Measurements from ENCODE around the gene CCT2. TPM values are rescaled to one million over a fixed set of nuclear protein-coding genes. Genes with fewer than 3 reads are reported as not detected.

CCT2 gene
- total RNA-seq, 1 experiment from 2014 or later: 398 TPM

GRCh38 chr12:69639400-69640016 is 54.2 kb downstream of the CCT2 start:
- intact Hi-C loops (cut with micrococcal nuclease): loop anchor here (1.0 to 2.0 kb wide), 2 partner anchors 283 to 348 kb away; no protein-coding TSS in a partner anchor
- BruUV-seq (replicated peaks): no TSS peak

More at GRCh38 chr12:69639400-69640016, 54.2 kb downstream of the CCT2 start:
- DNase-seq (ENCODE audit: low read depth, low spot score) (peak; percentile 61), ATAC-seq (peak; percentile 97)
- Histone ChIP-seq H3K4me2 (ENCODE audit: low read length) (no peak overlapping the region), H3K36me3 (ENCODE audit: control insufficient read depth in 1 of 2, insufficient read depth in 2 of 2, low read length in 2 of 2) (no peaks in the 10 kb centered on the region), H3K79me2 (ENCODE audit: insufficient read depth, low read length) (no peaks in the 10 kb centered on the region), H4K20me1 (ENCODE audit: insufficient read depth) (no peaks in the 10 kb centered on the region), H3K27me3 (ENCODE audit: insufficient read depth, low read length) (no peaks in the 10 kb centered on the region), H3K27ac (ENCODE audit: low read depth, low read length) (no peak overlapping the region), H3K9me2 (ENCODE audit: insufficient read depth) (no peaks in the 10 kb centered on the region), H3K4me1 (ENCODE audit: control insufficient read depth in 1 of 2, insufficient read depth in 2 of 2, low read length in 2 of 2) (no peaks in the 10 kb centered on the region), H3K4me3 (replicated peaks in 1 of 2; ENCODE audit: low read depth in 1 of 2, low read length in 2 of 2) (no peak overlapping the region), H3K9me3 (ENCODE audit: control insufficient read depth in 1 of 2, insufficient read depth in 1 of 2, low read depth in 1 of 2, low read length in 2 of 2) (no peaks in the 10 kb centered on the region), H3K9ac (ENCODE audit: low read length) (no peak overlapping the region), H2AFZ (ENCODE audit: low read depth, low read length, poor library complexity, severe bottlenecking) (peak overlapping the region; percentile 97)
- POLR2A ChIA-PET: interaction anchor here (0.6 to 1.0 kb wide), 2 partner anchors 13 to 246 kb away, joined by 3 read pairs; no protein-coding TSS in a partner anchor
- RAD21 ChIA-PET (ENCODE audit: low non-redundant PET in 1 of 2, low total read pairs in 2 of 2, uncharacterized antibody in 2 of 2, unreplicated experiment in 2 of 2): interaction anchor here in 1 of 2 experiments (0.6 kb wide), 1 partner anchor 283 kb away, joined by 4 read pairs; no protein-coding TSS in a partner anchor
- CTCF ChIA-PET: interaction anchor here (0.5 to 1.9 kb wide), 12 partner anchors 8 to 282 kb away, joined by 3 to 10 read pairs (median 4); no protein-coding TSS in a partner anchor
- TF ChIP-seq CBX3 (IDR thresholded peaks at IDR 0.05; ENCODE audit: low read depth) (0 out of 2 replicates have a peak, but pooled peaks have one; percentile 9), RAD21 (IDR thresholded peaks at IDR 0.05; ENCODE audit: low read depth) (peak; percentile 68), POLR2A (IDR thresholded peaks at IDR 0.05; ENCODE audit: borderline replicate concordance, extremely low read depth, insufficient read depth, insufficient read length) (no peak), TCF7L2 (IDR thresholded peaks at IDR 0.05; ENCODE audit: borderline replicate concordance, extremely low read depth, insufficient read depth, insufficient read length) (no peak), YY1 (IDR thresholded peaks at IDR 0.05; ENCODE audit: extremely low read depth, insufficient replicate concordance, low read depth, low read length) (peak; percentile 30), CTCF (IDR thresholded peaks at IDR 0.05 in 2 of 3, conservative IDR thresholded peaks at IDR 0.05 in 1 of 3; ENCODE audit: borderline replicate concordance in 1 of 3, insufficient read depth in 1 of 3, low read depth in 2 of 3, low read length in 2 of 3) (peak; percentile 80 to 93 (median 93); a peak in 5 of 6 replicates), MAX (IDR thresholded peaks at IDR 0.05) (peak; percentile 76), SP1 (IDR thresholded peaks at IDR 0.05; ENCODE audit: low read depth) (no peak)
